Coronary artery (tissue), 2 donors: ENCODE results near the gene IGSF3.

Source experiments
- DNase-seq: peaks from one replicate; pipeline ENCODE4 v3.0.0-alpha.2; 2017; ENCODE audit warnings: low spot score
- H3K27ac ChIP-seq, 2 donors: fragments of 200-600 bp; sonication (generic); one replicate each; pipeline ENCODE4 v1.5.1; 2016 to 2019
- H3K4me3 ChIP-seq: fragments of 200-600 bp; sonication (generic); 2 replicates; pipeline ENCODE4 v1.5.1; 2016; ENCODE audit warnings: mild to moderate bottlenecking, moderate library complexity
- CTCF ChIP-seq: fragments of 200-600 bp; sonication (generic); IDR thresholded peaks from one replicate; pipeline ENCODE4 v1.5.1; 2019; ENCODE audit warnings: antibody characterized with exemption

The IGSF3 gene

GRCh38 chr1:116544588-116545358, 122.8 kb downstream of the IGSF3 start:
- TF ChIP-seq CTCF, result no peak
- no peak overlapping the region for H3K27ac ChIP-seq
- no peak overlapping the region for H3K4me3 ChIP-seq
- DNase-seq, result no peak

GRCh38 chr1:116540088-116540487, 127.4 kb downstream of the IGSF3 start:
- TF ChIP-seq CTCF, result no peak
- no peak overlapping the region for H3K4me3 ChIP-seq
- no peak for DNase-seq
- H3K27ac ChIP-seq, result no peak overlapping the region

- Histone ChIP-seq H3K27ac (no peak overlapping the region), H3K4me3 (no peak overlapping the region)
- DNase-seq, result no peak
- TF ChIP-seq CTCF, result no peak
Measured at GRCh38 chr1:116538544-116538943, 129.0 kb downstream of the IGSF3 start.

- DNase-seq, result no peak
- Histone ChIP-seq H3K4me3 (no peak overlapping the region), H3K27ac (no peak overlapping the region)
- TF ChIP-seq CTCF, result no peak
Measured at GRCh38 chr1:116537898-116538297, 129.6 kb downstream of the IGSF3 start.

GRCh38 chr1:116537040-116537831, 130.3 kb downstream of the IGSF3 start:
- Histone ChIP-seq H3K4me3 (no peak overlapping the region), H3K27ac (no peak overlapping the region)
- no peak for DNase-seq
- TF ChIP-seq CTCF, result no peak

- H3K27ac ChIP-seq, result no peak overlapping the region
- DNase-seq, result no peak
Measured at GRCh38 chr1:116534014-116534739, 133.4 kb downstream of the IGSF3 start.

More at GRCh38 chr1:116534014-116534739, 133.4 kb downstream of the IGSF3 start:
- H3K4me3 ChIP-seq, result no peak overlapping the region
- no peak for TF ChIP-seq CTCF
